ENCODE measurements around the gene RERE.

DNA sequence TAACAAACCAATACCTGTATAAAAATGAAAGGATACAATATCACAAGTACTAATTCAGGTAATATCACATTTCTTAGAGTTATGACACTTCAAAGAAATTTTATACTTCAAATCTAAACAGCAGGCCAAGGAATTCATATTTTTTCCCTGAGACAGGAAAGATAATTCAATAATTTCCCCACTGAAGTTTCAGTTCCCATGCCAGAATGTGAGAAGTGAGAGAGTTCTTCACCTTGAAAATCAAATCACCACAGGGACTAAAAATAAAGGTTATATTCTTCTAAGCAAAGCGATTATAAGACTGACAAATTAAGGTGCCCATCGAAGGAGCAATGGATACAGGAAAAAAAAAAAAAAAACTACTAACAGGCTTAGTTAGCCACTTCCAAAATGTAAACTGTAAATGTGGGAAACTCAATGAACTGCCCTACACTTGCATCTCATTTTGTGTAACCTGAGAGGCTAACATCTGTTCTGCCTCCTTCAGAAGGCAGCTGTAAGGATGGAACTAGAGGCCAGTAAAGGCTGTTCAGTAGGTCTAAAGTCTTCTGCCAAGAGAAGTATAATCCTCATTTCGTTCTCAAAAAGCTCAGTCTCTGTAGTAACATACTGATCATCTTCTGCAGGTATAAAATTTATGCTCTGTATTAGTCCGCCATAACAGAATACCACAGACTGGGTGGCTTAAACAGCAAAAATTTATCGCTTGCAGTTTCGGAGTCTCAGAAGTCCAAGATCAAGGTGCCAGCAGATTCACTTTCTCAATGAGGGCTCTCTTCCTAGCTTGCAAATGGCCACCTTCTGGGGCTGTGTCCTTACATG, 127.8 kb downstream of the RERE start:
- TF ChIP-seq, protein P1, sequence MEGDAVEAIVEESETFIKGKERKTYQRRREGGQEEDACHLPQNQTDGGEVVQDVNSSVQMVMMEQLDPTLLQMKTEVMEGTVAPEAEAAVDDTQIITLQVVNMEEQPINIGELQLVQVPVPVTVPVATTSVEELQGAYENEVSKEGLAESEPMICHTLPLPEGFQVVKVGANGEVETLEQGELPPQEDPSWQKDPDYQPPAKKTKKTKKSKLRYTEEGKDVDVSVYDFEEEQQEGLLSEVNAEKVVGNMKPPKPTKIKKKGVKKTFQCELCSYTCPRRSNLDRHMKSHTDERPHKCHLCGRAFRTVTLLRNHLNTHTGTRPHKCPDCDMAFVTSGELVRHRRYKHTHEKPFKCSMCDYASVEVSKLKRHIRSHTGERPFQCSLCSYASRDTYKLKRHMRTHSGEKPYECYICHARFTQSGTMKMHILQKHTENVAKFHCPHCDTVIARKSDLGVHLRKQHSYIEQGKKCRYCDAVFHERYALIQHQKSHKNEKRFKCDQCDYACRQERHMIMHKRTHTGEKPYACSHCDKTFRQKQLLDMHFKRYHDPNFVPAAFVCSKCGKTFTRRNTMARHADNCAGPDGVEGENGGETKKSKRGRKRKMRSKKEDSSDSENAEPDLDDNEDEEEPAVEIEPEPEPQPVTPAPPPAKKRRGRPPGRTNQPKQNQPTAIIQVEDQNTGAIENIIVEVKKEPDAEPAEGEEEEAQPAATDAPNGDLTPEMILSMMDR (IDR thresholded peaks at IDR 0.05; ENCODE audit: extremely low read depth in 1 of 2, insufficient read depth in 1 of 2, low read depth in 1 of 2, low read length in 2 of 2), result no peak
- TF ChIP-seq POLR2A (IDR thresholded peaks at IDR 0.05; ENCODE audit: low read depth, low read length), result no peak
- TF ChIP-seq EZH2 (IDR thresholded peaks at IDR 0.05; ENCODE audit: borderline replicate concordance, low read depth, low read length, severe bottlenecking), result no peak
- no peak for TF ChIP-seq POLR2AphosphoS5 (IDR thresholded peaks at IDR 0.05; ENCODE audit: insufficient read depth, low read depth, low read length)
- no peak for TF ChIP-seq MYC (IDR thresholded peaks at IDR 0.05; ENCODE audit: low read depth, low read length)
- TF ChIP-seq, protein P2, sequence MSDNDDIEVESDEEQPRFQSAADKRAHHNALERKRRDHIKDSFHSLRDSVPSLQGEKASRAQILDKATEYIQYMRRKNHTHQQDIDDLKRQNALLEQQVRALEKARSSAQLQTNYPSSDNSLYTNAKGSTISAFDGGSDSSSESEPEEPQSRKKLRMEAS (IDR thresholded peaks at IDR 0.05; ENCODE audit: insufficient read depth, insufficient read length), result no peak
- no peak for TF ChIP-seq JUN (IDR thresholded peaks at IDR 0.05; ENCODE audit: borderline replicate concordance, insufficient read depth, insufficient read length, low read depth)
- no peak for TF ChIP-seq FOS (IDR thresholded peaks at IDR 0.05; ENCODE audit: borderline replicate concordance, insufficient read depth, low read length)
